Thyroid gland (tissue), 4 donors: ENCODE results near the gene AGPAT2.

Source experiments
- CTCF ChIP-seq, 6 experiments: fragments of 200-600 bp in 3 of 6; fragments of 450-650 bp in 3 of 6; sonication (generic) in 3 of 6; IDR thresholded peaks; one replicate each; pipeline ENCODE4 v1.5.1; 2016 to 2019; ENCODE audit warnings: antibody characterized with exemption in 6 of 6, mild to moderate bottlenecking in 2 of 6, inconsistent platforms in 1 of 6, moderate library complexity in 1 of 6
- POLR2A ChIP-seq, 2 donors: fragments of 450-650 bp; IDR thresholded peaks; one replicate each; pipeline ENCODE4 v1.6.1; 2017; ENCODE audit warnings: antibody characterized with exemption in 2 of 2, mild to moderate bottlenecking in 2 of 2, moderate library complexity in 1 of 2

- TF ChIP-seq POLR2A (IDR thresholded peaks at IDR 0.05) (peak in 1 of 2 donors; percentile 31), CTCF (IDR thresholded peaks at IDR 0.05) (no peak)
Measured at GRCh38 chr9:136662656-136663581, 24.3 kb downstream of the AGPAT2 start, which contains the start of gene EGFL7.
